B cell (primary cell): Measurements from ENCODE around the gene OR5B12.

ENCODE experiments used
- EZH2 ChIP-seq: IDR thresholded peaks from 2 replicates; pipeline ENCODE4 v1.6.1; 2012; ENCODE audit warnings: borderline replicate concordance, low read depth, mild to moderate bottlenecking, moderate library complexity, low read length; ENCODE audit not compliant: insufficient read depth, poor library complexity, severe bottlenecking
- TF ChIP-seq, protein P1 (sequence below): fragments of 200-600 bp; IDR thresholded peaks from one replicate; pipeline ENCODE4 v1.8.0; 2022; ENCODE audit warnings: antibody characterized with exemption, mild to moderate bottlenecking

GRCh38 chr11:58451585-58451984, 9.5 kb upstream of the OR5B12 start:
- TF ChIP-seq, protein P1, sequence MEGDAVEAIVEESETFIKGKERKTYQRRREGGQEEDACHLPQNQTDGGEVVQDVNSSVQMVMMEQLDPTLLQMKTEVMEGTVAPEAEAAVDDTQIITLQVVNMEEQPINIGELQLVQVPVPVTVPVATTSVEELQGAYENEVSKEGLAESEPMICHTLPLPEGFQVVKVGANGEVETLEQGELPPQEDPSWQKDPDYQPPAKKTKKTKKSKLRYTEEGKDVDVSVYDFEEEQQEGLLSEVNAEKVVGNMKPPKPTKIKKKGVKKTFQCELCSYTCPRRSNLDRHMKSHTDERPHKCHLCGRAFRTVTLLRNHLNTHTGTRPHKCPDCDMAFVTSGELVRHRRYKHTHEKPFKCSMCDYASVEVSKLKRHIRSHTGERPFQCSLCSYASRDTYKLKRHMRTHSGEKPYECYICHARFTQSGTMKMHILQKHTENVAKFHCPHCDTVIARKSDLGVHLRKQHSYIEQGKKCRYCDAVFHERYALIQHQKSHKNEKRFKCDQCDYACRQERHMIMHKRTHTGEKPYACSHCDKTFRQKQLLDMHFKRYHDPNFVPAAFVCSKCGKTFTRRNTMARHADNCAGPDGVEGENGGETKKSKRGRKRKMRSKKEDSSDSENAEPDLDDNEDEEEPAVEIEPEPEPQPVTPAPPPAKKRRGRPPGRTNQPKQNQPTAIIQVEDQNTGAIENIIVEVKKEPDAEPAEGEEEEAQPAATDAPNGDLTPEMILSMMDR = no peak
- TF ChIP-seq EZH2 = no peak
